H9 (cell line): ENCODE data around the gene PLEK2. TPM values are rescaled to one million over a fixed set of nuclear protein-coding genes. Genes with fewer than 3 reads are reported as not detected.

Source experiments
- DNase-seq: peaks from one replicate; pipeline ENCODE4 v3.0.0-alpha.2; 2017
- H2AFZ ChIP-seq: one replicate; pipeline ENCODE4 v1.6.1; 2013; ENCODE audit warnings: mild to moderate bottlenecking, low read length, control low read depth, moderate library complexity
- H2AK5ac ChIP-seq: 2 replicates; pipeline ENCODE4 v1.6.1; 2013; ENCODE audit warnings: low read length, control low read depth, mixed read lengths; ENCODE audit not compliant: insufficient read length
- H2BK120ac ChIP-seq: one replicate; pipeline ENCODE4 v1.6.1; 2013; ENCODE audit warnings: low read depth, mild to moderate bottlenecking, low read length, control low read depth, inconsistent platforms; ENCODE audit not compliant: poor library complexity, severe bottlenecking
- H2BK12ac ChIP-seq: 2 replicates; pipeline ENCODE4 v1.6.1; 2013; ENCODE audit warnings: low read length, control low read depth, mixed read lengths, low read depth; ENCODE audit not compliant: insufficient read length
- H2BK15ac ChIP-seq: 2 replicates; pipeline ENCODE4 v1.6.1; 2013; ENCODE audit warnings: low read depth, low read length, control low read depth
- H2BK20ac ChIP-seq: one replicate; pipeline ENCODE4 v1.6.1; 2013; ENCODE audit warnings: low read depth, mild to moderate bottlenecking, low read length, control low read depth, inconsistent platforms; ENCODE audit not compliant: poor library complexity, severe bottlenecking
- H2BK5ac ChIP-seq: 2 replicates; pipeline ENCODE4 v1.6.1; 2013; ENCODE audit warnings: low read length, control low read depth, mixed read lengths; ENCODE audit not compliant: insufficient read length
- H3K14ac ChIP-seq: 2 replicates; pipeline ENCODE4 v1.6.1; 2013; ENCODE audit warnings: low read length, control low read depth; ENCODE audit not compliant: insufficient read depth
- H3K18ac ChIP-seq: 2 replicates; pipeline ENCODE4 v1.6.1; 2013; ENCODE audit warnings: low read depth, mild to moderate bottlenecking, mixed read lengths, low read length, control low read depth; ENCODE audit not compliant: insufficient read length
- H3K23ac ChIP-seq: 2 replicates; pipeline ENCODE4 v1.6.1; 2013; ENCODE audit warnings: low read length, control low read depth, mixed read lengths, low read depth; ENCODE audit not compliant: insufficient read length
- H3K23me2 ChIP-seq: 2 replicates; pipeline ENCODE4 v1.6.1; 2013; ENCODE audit warnings: low read depth, mild to moderate bottlenecking, mixed read lengths, low read length, control low read depth; ENCODE audit not compliant: insufficient read length, poor library complexity, severe bottlenecking
- H3K27ac ChIP-seq: 2 replicates; pipeline ENCODE4 v1.5.1; 2013; ENCODE audit warnings: low read length, control low read depth, mixed read lengths, low read depth; ENCODE audit not compliant: insufficient read length
- H3K27me3 ChIP-seq: 2 replicates; pipeline ENCODE4 v1.6.1; 2013; ENCODE audit warnings: low read length, control low read depth, inconsistent platforms; ENCODE audit not compliant: insufficient read depth
- H3K4ac ChIP-seq: 2 replicates; pipeline ENCODE4 v1.6.1; 2013; ENCODE audit warnings: low read depth, mild to moderate bottlenecking, control low read depth, inconsistent platforms, low read length, moderate library complexity
- H3K4me1 ChIP-seq: 2 replicates; pipeline ENCODE4 v1.6.1; 2013; ENCODE audit warnings: low read length, control low read depth, inconsistent platforms; ENCODE audit not compliant: insufficient read depth
- H3K4me2 ChIP-seq: 2 replicates; pipeline ENCODE4 v1.6.1; 2013; ENCODE audit warnings: low read length, control low read depth, mixed read lengths; ENCODE audit not compliant: insufficient read length, insufficient read depth
- H3K56ac ChIP-seq: 2 replicates; pipeline ENCODE4 v1.6.1; 2013; ENCODE audit warnings: low read depth, mild to moderate bottlenecking, mixed read lengths, low read length, control low read depth; ENCODE audit not compliant: insufficient read length
- H3K79me1 ChIP-seq: 2 replicates; pipeline ENCODE4 v1.6.1; 2013; ENCODE audit warnings: low read depth, mild to moderate bottlenecking, moderate library complexity, low read length, control low read depth, inconsistent platforms; ENCODE audit not compliant: insufficient read depth, poor library complexity, severe bottlenecking
- H3K79me2 ChIP-seq: 2 replicates; pipeline ENCODE4 v1.6.1; 2013; ENCODE audit warnings: low read length, control low read depth, inconsistent platforms; ENCODE audit not compliant: insufficient read depth
- H3K9ac ChIP-seq: 2 replicates; pipeline ENCODE4 v1.6.1; 2013; ENCODE audit warnings: low read length, control low read depth, mixed read lengths; ENCODE audit not compliant: insufficient read length; ENCODE audit errors: extremely low read depth
- H3K9me3 ChIP-seq: one replicate; pipeline ENCODE4 v1.6.1; 2013; ENCODE audit warnings: low read depth, low read length, inconsistent platforms; ENCODE audit not compliant: control insufficient read depth
- H3T11ph ChIP-seq: one replicate; pipeline ENCODE4 v1.6.1; 2013; ENCODE audit warnings: mild to moderate bottlenecking, low read length, control low read depth, inconsistent platforms
- H4K20me1 ChIP-seq: one replicate; pipeline ENCODE4 v1.6.1; 2013; ENCODE audit not compliant: control insufficient read depth, insufficient read length, insufficient read depth
- H4K5ac ChIP-seq: 2 replicates; pipeline ENCODE4 v1.6.1; 2013; ENCODE audit warnings: low read depth, mild to moderate bottlenecking, mixed read lengths, low read length, control low read depth; ENCODE audit not compliant: insufficient read length
- H4K8ac ChIP-seq: replicated peaks from 2 replicates; pipeline ENCODE4 v1.6.1; 2013; ENCODE audit warnings: low read length, control low read depth, mixed read lengths, low read depth; ENCODE audit not compliant: insufficient read length
- H4K91ac ChIP-seq: 2 replicates; pipeline ENCODE4 v1.6.1; 2013; ENCODE audit warnings: low read depth, mild to moderate bottlenecking, moderate library complexity, mixed read lengths, low read length, control low read depth; ENCODE audit not compliant: insufficient read length
- H3K27ac Mint-ChIP-seq, 3 experiments: 2 replicates in 2 of 3; 3 replicates in 1 of 3; pipeline ENCODE4 v1.8.0; 2020 to 2021; ENCODE audit warnings: mixed read lengths in 3 of 3, mild to moderate bottlenecking in 1 of 3, moderate library complexity in 1 of 3
- H3K27me3 Mint-ChIP-seq: 2 replicates; pipeline ENCODE4 v1.8.0; 2021; ENCODE audit warnings: low read depth, mild to moderate bottlenecking, moderate library complexity, mixed read lengths
- H3K36me3 Mint-ChIP-seq, 3 experiments: 2 replicates in 2 of 3; 3 replicates in 1 of 3; pipeline ENCODE4 v1.8.0; 2020 to 2021; ENCODE audit warnings: low read depth in 3 of 3, mixed read lengths in 3 of 3; ENCODE audit not compliant: insufficient read depth in 1 of 3
- H3K4me1 Mint-ChIP-seq, 2 experiments: 2 replicates each; pipeline ENCODE4 v1.8.0; 2020; ENCODE audit warnings: mixed read lengths in 2 of 2
- H3K4me3 Mint-ChIP-seq, 2 experiments: 2 replicates in 1 of 2; 3 replicates in 1 of 2; pipeline ENCODE4 v1.8.0; 2020 to 2021; ENCODE audit warnings: mild to moderate bottlenecking in 2 of 2, mixed read lengths in 2 of 2, moderate library complexity in 1 of 2
- H3K9me3 Mint-ChIP-seq, 2 experiments: 2 replicates in 1 of 2; 3 replicates in 1 of 2; pipeline ENCODE4 v1.8.0; 2020; ENCODE audit warnings: mild to moderate bottlenecking in 2 of 2, mixed read lengths in 2 of 2, moderate library complexity in 1 of 2
- WGBS: extraction: QIAGEN DNeasy Blood & Tissue Kit; methylation state at CpG from one replicate; pipeline ENCODE4 v1.1.7; 2013; ENCODE audit warnings: missing lambda C conversion rate, low lambda C conversion rate, mixed read lengths; ENCODE audit not compliant: insufficient read length; ENCODE audit errors: extremely low coverage; 5-methylcytosine and 5-hydroxymethylcytosine counted together
- total RNA-seq: library from RNA; stranded (reverse); gene quantifications from 2 replicates; pipeline ENCODE4 v1.2.1, GENCODE V29; 2021
- TF ChIP-seq, protein P1 (sequence below): fragments of 200-600 bp; sonication (generic); conservative IDR thresholded peaks from 3 replicates; pipeline ENCODE4 v1.8.0; 2021; ENCODE audit warnings: antibody characterized with exemption, mild to moderate bottlenecking

The PLEK2 gene
- total RNA-seq, 1 experiment from 2014 or later: not detected

DNA sequence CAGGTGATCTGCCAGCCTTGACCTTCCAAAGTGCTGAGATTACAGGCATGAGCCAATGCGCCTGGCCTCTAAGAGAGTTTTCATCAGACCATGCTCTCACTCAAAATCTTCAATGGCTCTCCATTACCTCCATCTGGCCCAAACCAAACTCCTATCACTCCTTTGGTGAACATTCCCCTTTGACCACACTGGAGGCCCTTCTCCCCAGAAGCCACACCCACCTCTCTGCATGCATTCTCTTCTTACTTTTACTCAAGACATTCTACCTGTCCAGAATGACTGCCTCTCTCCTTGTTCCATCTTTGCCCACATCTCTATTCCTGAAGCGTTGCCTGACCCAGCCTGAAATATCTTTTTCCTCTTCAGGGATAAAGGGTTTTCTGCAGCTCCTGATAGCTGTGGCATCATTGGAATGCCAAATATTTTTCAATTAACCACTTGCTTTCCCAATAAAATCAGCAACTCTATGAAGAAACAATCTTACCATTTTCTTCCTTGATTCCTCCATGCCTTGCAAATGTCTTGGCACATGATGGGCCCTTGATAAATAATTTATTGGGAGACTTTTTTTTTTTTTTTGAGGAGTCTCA, 15.5 kb downstream of the PLEK2 start:
- no peak overlapping the region for H3K4me3 Mint-ChIP-seq
- peaks cover 2% of the 10 kb centered on the region for H3K27me3 Mint-ChIP-seq
- no peaks in the 10 kb centered on the region for H3K79me1 ChIP-seq
- H3K79me2 ChIP-seq: no peaks in the 10 kb centered on the region
- no peak overlapping the region for H3K14ac ChIP-seq
- no peak overlapping the region for H2BK120ac ChIP-seq
- H3K56ac ChIP-seq: no peak overlapping the region
- TF ChIP-seq, protein P1, sequence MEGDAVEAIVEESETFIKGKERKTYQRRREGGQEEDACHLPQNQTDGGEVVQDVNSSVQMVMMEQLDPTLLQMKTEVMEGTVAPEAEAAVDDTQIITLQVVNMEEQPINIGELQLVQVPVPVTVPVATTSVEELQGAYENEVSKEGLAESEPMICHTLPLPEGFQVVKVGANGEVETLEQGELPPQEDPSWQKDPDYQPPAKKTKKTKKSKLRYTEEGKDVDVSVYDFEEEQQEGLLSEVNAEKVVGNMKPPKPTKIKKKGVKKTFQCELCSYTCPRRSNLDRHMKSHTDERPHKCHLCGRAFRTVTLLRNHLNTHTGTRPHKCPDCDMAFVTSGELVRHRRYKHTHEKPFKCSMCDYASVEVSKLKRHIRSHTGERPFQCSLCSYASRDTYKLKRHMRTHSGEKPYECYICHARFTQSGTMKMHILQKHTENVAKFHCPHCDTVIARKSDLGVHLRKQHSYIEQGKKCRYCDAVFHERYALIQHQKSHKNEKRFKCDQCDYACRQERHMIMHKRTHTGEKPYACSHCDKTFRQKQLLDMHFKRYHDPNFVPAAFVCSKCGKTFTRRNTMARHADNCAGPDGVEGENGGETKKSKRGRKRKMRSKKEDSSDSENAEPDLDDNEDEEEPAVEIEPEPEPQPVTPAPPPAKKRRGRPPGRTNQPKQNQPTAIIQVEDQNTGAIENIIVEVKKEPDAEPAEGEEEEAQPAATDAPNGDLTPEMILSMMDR: no peak
- peaks cover 5 to 6% of the 10 kb centered on the region in 2 experiments for H3K4me1 Mint-ChIP-seq
- no peak for DNase-seq
- no peak overlapping the region for H2BK12ac ChIP-seq
- H2AFZ ChIP-seq: no peak overlapping the region
- H3T11ph ChIP-seq: no peak overlapping the region
- no peak overlapping the region for H2AK5ac ChIP-seq
- H3K9me3 ChIP-seq: no peaks in the 10 kb centered on the region
- no peaks in the 10 kb centered on the region for H4K20me1 ChIP-seq
- H4K5ac ChIP-seq: no peak overlapping the region
- H3K36me3 Mint-ChIP-seq: no peaks in the 10 kb centered on the region
- no peaks in the 10 kb centered on the region for H3K27me3 ChIP-seq
- no peak overlapping the region for H3K4me2 ChIP-seq
- no peak overlapping the region for H2BK5ac ChIP-seq
- H3K4me1 ChIP-seq: no peaks in the 10 kb centered on the region; the same call in 1 of the 2 replicates
- H2BK15ac ChIP-seq: no peak overlapping the region
- no peak overlapping the region for H3K18ac ChIP-seq
- no peak overlapping the region for H4K8ac ChIP-seq
- H3K9me3 Mint-ChIP-seq: no peaks in the 10 kb centered on the region
- no peak overlapping the region for H3K4ac ChIP-seq
- H3K9ac ChIP-seq: no peak overlapping the region
- no CpG with 5 or more reads among the region's 2 CpGs for WGBS
- no peak overlapping the region for H2BK20ac ChIP-seq
- H4K91ac ChIP-seq: no peak overlapping the region
- no peak overlapping the region for H3K23ac ChIP-seq
- H3K27ac Mint-ChIP-seq: no peak overlapping the region
- H3K27ac ChIP-seq: no peak overlapping the region
- no peaks in the 10 kb centered on the region for H3K23me2 ChIP-seq
